Smooth muscle cell (in vitro differentiated cells): ENCODE results near the gene TKT. TPM values are rescaled to one million over a fixed set of nuclear protein-coding genes. Genes with fewer than 3 reads are reported as not detected.

Source experiments
- DNase-seq: peaks from one replicate; lab custom pipeline; 2025; ENCODE audit not compliant: unreplicated experiment; lab: John Stamatoyannopoulos, UW
- H2AFZ ChIP-seq: fragments of 200-600 bp; sonication (generic); 2 replicates; pipeline ENCODE4 v1.6.0; 2016; ENCODE audit warnings: antibody characterized with exemption, low read depth, mild to moderate bottlenecking
- H3F3A ChIP-seq: fragments of 200-600 bp; sonication (generic); 2 replicates; pipeline ENCODE4 v1.6.0; 2017; ENCODE audit warnings: antibody characterized with exemption, low read depth
- H3K27ac ChIP-seq: fragments of 200-600 bp; sonication (generic); 2 replicates; pipeline ENCODE4 v1.5.1; 2016; ENCODE audit warnings: low read depth, mild to moderate bottlenecking
- H3K27me3 ChIP-seq: fragments of 200-600 bp; sonication (generic); 2 replicates; pipeline ENCODE4 v1.6.1; 2016; ENCODE audit warnings: low read depth, mild to moderate bottlenecking
- H3K36me3 ChIP-seq: fragments of 200-600 bp; sonication (generic); 2 replicates; pipeline ENCODE4 v1.5.1; 2016; ENCODE audit warnings: low read depth
- H3K4me1 ChIP-seq: fragments of 200-600 bp; sonication (generic); 2 replicates; pipeline ENCODE4 v1.5.1; 2016; ENCODE audit warnings: low read depth
- H3K4me2 ChIP-seq: fragments of 200-600 bp; sonication (generic); 2 replicates; pipeline ENCODE4 v1.6.0; 2016; ENCODE audit warnings: mild to moderate bottlenecking
- H3K4me3 ChIP-seq: fragments of 200-600 bp; sonication (generic); 2 replicates; pipeline ENCODE4 v1.5.1; 2016; ENCODE audit warnings: mild to moderate bottlenecking
- H3K79me2 ChIP-seq: fragments of 200-600 bp; sonication (generic); 2 replicates; pipeline ENCODE4 v1.6.0; 2016; ENCODE audit warnings: low read depth, mild to moderate bottlenecking
- H3K9ac ChIP-seq: fragments of 200-600 bp; sonication (generic); 2 replicates; pipeline ENCODE4 v1.6.0; 2016; ENCODE audit warnings: low read depth
- H3K9me3 ChIP-seq: fragments of 200-600 bp; sonication (generic); replicated peaks from 2 replicates; pipeline ENCODE4 v1.5.1; 2016; ENCODE audit warnings: low read depth
- H4K20me1 ChIP-seq: fragments of 200-600 bp; sonication (generic); 2 replicates; pipeline ENCODE4 v1.6.0; 2016; ENCODE audit warnings: low read depth
- WGBS: methylation state at CpG from one replicate; pipeline ENCODE4 v1.1.7; 2016; ENCODE audit warnings: low lambda C conversion rate; 5-methylcytosine and 5-hydroxymethylcytosine counted together
- polyA plus RNA-seq: library from polyadenylated mRNA; unstranded; fragments of >200 nt; fragmentation: Nextera tagmentation; extraction: Ambion mirVana; gene quantifications from 2 replicates; pipeline ENCODE4 v1.2.1, GENCODE V29; 2016
- total RNA-seq: library from RNA; depleted of rRNA; stranded (reverse); fragments of >200 nt; gene quantifications from 2 replicates; pipeline ENCODE4 v1.2.3, GENCODE V29; 2014
- TF ChIP-seq, protein P1 (sequence below): fragments of 200-600 bp; sonication (generic); IDR thresholded peaks from 2 replicates; pipeline ENCODE4 v1.5.1; 2017; ENCODE audit warnings: borderline replicate concordance, mild to moderate bottlenecking, antibody characterized with exemption; ENCODE audit not compliant: insufficient read depth, poor library complexity, severe bottlenecking

TKT gene
- total and polyA plus RNA-seq, 2 experiments from 2014 or later = 124 to 138 TPM

- Histone ChIP-seq H3K79me2 (no peaks in the 10 kb centered on the region), H2AFZ (no peak overlapping the region), H3K4me3 (no peak overlapping the region), H3K9me3 (no peaks in the 10 kb centered on the region), H3K4me2 (no peak overlapping the region), H4K20me1 (no peaks in the 10 kb centered on the region), H3K36me3 (no peaks in the 10 kb centered on the region), H3F3A (no peaks in the 10 kb centered on the region), H3K9ac (no peak overlapping the region), H3K4me1 (no peaks in the 10 kb centered on the region), H3K27me3 (no peaks in the 10 kb centered on the region), H3K27ac (no peak overlapping the region)
- TF ChIP-seq, protein P1, sequence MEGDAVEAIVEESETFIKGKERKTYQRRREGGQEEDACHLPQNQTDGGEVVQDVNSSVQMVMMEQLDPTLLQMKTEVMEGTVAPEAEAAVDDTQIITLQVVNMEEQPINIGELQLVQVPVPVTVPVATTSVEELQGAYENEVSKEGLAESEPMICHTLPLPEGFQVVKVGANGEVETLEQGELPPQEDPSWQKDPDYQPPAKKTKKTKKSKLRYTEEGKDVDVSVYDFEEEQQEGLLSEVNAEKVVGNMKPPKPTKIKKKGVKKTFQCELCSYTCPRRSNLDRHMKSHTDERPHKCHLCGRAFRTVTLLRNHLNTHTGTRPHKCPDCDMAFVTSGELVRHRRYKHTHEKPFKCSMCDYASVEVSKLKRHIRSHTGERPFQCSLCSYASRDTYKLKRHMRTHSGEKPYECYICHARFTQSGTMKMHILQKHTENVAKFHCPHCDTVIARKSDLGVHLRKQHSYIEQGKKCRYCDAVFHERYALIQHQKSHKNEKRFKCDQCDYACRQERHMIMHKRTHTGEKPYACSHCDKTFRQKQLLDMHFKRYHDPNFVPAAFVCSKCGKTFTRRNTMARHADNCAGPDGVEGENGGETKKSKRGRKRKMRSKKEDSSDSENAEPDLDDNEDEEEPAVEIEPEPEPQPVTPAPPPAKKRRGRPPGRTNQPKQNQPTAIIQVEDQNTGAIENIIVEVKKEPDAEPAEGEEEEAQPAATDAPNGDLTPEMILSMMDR = no peak
- DNase-seq = no peak
- 100% methylated on average over 2 of the region's 2 CpGs for WGBS
These were observed 26.2 kb downstream of the TKT start for GRCh38 chr3:53229606-53230005.

DNA sequence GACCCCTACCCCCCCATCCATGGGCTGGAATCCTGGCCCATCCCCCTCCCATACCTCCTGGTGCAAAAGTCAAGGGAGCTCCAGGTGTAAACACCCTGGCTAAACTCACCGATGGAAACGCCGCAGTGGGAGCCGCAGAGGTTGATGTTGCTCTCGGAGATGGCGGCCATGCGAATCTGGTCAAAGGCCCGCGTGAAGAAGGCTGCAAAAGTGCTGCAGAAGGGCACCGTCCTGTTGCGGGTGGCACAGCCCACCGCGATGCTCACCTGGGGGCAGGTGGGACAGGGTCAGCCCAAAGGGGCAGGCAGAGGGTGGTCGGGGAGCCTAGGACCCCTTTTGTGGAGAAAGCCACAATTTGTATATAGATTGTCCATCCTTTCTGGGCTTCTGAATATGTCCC lies 26.7 kb downstream of the TKT start:
- Histone ChIP-seq H3K27me3 (no peaks in the 10 kb centered on the region), H3K4me3 (no peak overlapping the region), H3F3A (no peaks in the 10 kb centered on the region), H3K4me2 (no peak overlapping the region), H3K9ac (no peak overlapping the region), H3K36me3 (no peaks in the 10 kb centered on the region), H2AFZ (no peak overlapping the region), H3K4me1 (no peaks in the 10 kb centered on the region), H3K27ac (no peak overlapping the region), H4K20me1 (no peaks in the 10 kb centered on the region), H3K79me2 (no peaks in the 10 kb centered on the region), H3K9me3 (no peaks in the 10 kb centered on the region)
- TF ChIP-seq, protein P1 = no peak
- DNase-seq = no peak
- WGBS = 99% methylated on average over 14 of the region's 14 CpGs

GRCh38 chr3:53227993-53228885 lies 27.6 kb downstream of the TKT start:
- H3K9ac ChIP-seq = no peak overlapping the region
- TF ChIP-seq, protein P1 = no peak
- H3K36me3 ChIP-seq = no peaks in the 10 kb centered on the region
- no peak overlapping the region for H3K4me3 ChIP-seq
- H3K9me3 ChIP-seq = no peaks in the 10 kb centered on the region
- H3K27ac ChIP-seq = no peak overlapping the region
- H3K4me1 ChIP-seq = no peaks in the 10 kb centered on the region
- no peak for DNase-seq
- no peaks in the 10 kb centered on the region for H3K79me2 ChIP-seq
- no peak overlapping the region for H3K4me2 ChIP-seq
- no peaks in the 10 kb centered on the region for H3F3A ChIP-seq
- no peaks in the 10 kb centered on the region for H4K20me1 ChIP-seq
- 93% methylated on average over 24 of the region's 24 CpGs for WGBS
- no peak overlapping the region for H2AFZ ChIP-seq
- H3K27me3 ChIP-seq = no peaks in the 10 kb centered on the region
